Eye (tissue), 1 donor: ENCODE results near the gene OPN4.
"Not testable (repeated sequence)": the region's sequence is repeated elsewhere in the genome, so short reads cannot be mapped to it uniquely, and the experiment has no call there.

Source experiments
- DNase-seq: peaks from one replicate; pipeline ENCODE4 v3.0.0-alpha.2; 2015

The OPN4 gene

GRCh38 chr10:86654411-86655172 is at the start of gene OPN4:
OPN4 (plus strand) TSS chr10:86654547; CDS start chr10:86654784, 237 bp downstream.
- DNase-seq: no peak

- no peak for DNase-seq
Observed at GRCh38 chr10:86607674-86608073, 46.7 kb upstream of the OPN4 start.

- no peak for DNase-seq
Observed at GRCh38 chr10:86609920-86610319, 44.4 kb upstream of the OPN4 start.

GRCh38 chr10:86611386-86611785 is 43.0 kb upstream of the OPN4 start:
- no peak for DNase-seq

- DNase-seq: no peak
Observed at GRCh38 chr10:86613096-86613495, 41.3 kb upstream of the OPN4 start.

GRCh38 chr10:86613905-86614304 is 40.4 kb upstream of the OPN4 start:
- no peak for DNase-seq

GRCh38 chr10:86614853-86615252 is 39.5 kb upstream of the OPN4 start:
- no peak for DNase-seq

- DNase-seq: not testable (repeated sequence)
Observed at GRCh38 chr10:86617278-86617677, 37.1 kb upstream of the OPN4 start.

- DNase-seq: no peak
Observed at GRCh38 chr10:86628311-86628710, 26.0 kb upstream of the OPN4 start.

GRCh38 chr10:86630079-86630478 is 24.3 kb upstream of the OPN4 start:
- no peak for DNase-seq

- peak; percentile 67 for DNase-seq
Observed at GRCh38 chr10:86632009-86632800, 22.1 kb upstream of the OPN4 start.

- DNase-seq: no peak
Observed at GRCh38 chr10:86632951-86633350, 21.4 kb upstream of the OPN4 start.

- no peak for DNase-seq
Observed at GRCh38 chr10:86635402-86635801, 18.9 kb upstream of the OPN4 start.

GRCh38 chr10:86636311-86636710 is 18.0 kb upstream of the OPN4 start:
- no peak for DNase-seq

- no peak for DNase-seq
Observed at GRCh38 chr10:86642021-86642420, 12.3 kb upstream of the OPN4 start.

- no peak for DNase-seq
Observed at GRCh38 chr10:86642499-86642898, 11.8 kb upstream of the OPN4 start.

- DNase-seq: no peak
Observed at GRCh38 chr10:86644152-86644793, 10.1 kb upstream of the OPN4 start.

GRCh38 chr10:86644794-86645445 is 9.4 kb upstream of the OPN4 start:
- no peak for DNase-seq

- DNase-seq: not testable (repeated sequence)
Observed at GRCh38 chr10:86645621-86646165, 8.7 kb upstream of the OPN4 start.

- DNase-seq: no peak
Observed at GRCh38 chr10:86646532-86646931, 7.8 kb upstream of the OPN4 start.

- DNase-seq: no peak
Observed at GRCh38 chr10:86646933-86647332, 7.4 kb upstream of the OPN4 start.

GRCh38 chr10:86647773-86648703 is 6.3 kb upstream of the OPN4 start:
- DNase-seq: no peak
